Loucy (cell line): Measurements from ENCODE around the gene TTLL9.

ENCODE experiments used
- H2AFZ ChIP-seq: fragments of 200-600 bp; sonication (generic); 2 replicates; pipeline ENCODE4 v1.6.0; 2016; ENCODE audit warnings: antibody characterized with exemption, mild to moderate bottlenecking, low read length, moderate library complexity
- H3F3A ChIP-seq: fragments of 200-600 bp; 2 replicates; pipeline ENCODE4 v1.6.0; 2016; ENCODE audit warnings: antibody characterized with exemption, low read depth, mild to moderate bottlenecking
- H3K27me3 ChIP-seq: fragments of 200-600 bp; sonication (generic); 2 replicates; pipeline ENCODE4 v1.6.1; 2014; ENCODE audit warnings: low read length, mild to moderate bottlenecking; ENCODE audit not compliant: insufficient read depth, poor library complexity, severe bottlenecking
- H3K36me3 ChIP-seq: fragments of 200-600 bp; sonication (generic); 2 replicates; pipeline ENCODE4 v1.6.1; 2016; ENCODE audit warnings: low read length; ENCODE audit not compliant: insufficient read depth
- H3K4me1 ChIP-seq: fragments of 200-600 bp; sonication (generic); 2 replicates; pipeline ENCODE4 v1.5.1; 2014; ENCODE audit warnings: low read length, mild to moderate bottlenecking; ENCODE audit not compliant: insufficient read depth, poor library complexity, severe bottlenecking
- H3K4me2 ChIP-seq: fragments of 200-600 bp; sonication (generic); 2 replicates; pipeline ENCODE4 v1.6.0; 2014; ENCODE audit warnings: antibody characterized with exemption, low read length, low read depth, mild to moderate bottlenecking; ENCODE audit not compliant: poor library complexity, severe bottlenecking
- H3K4me3 ChIP-seq: fragments of 200-600 bp; sonication (generic); 2 replicates; pipeline ENCODE4 v1.5.1; 2014; ENCODE audit warnings: low read length, mild to moderate bottlenecking, mixed read lengths; ENCODE audit not compliant: poor library complexity, severe bottlenecking
- H3K79me2 ChIP-seq: fragments of 200-600 bp; sonication (generic); 2 replicates; pipeline ENCODE4 v1.6.1; 2014; ENCODE audit warnings: low read length; ENCODE audit not compliant: insufficient read depth
- H3K9ac ChIP-seq: fragments of 200-600 bp; sonication (generic); 2 replicates; pipeline ENCODE4 v1.6.0; 2014; ENCODE audit warnings: mild to moderate bottlenecking, low read depth, low read length, moderate library complexity; ENCODE audit not compliant: poor library complexity, severe bottlenecking
- H3K9me2 ChIP-seq: fragments of 200-600 bp; sonication (generic); replicated peaks from 2 replicates; pipeline ENCODE4 v1.6.1; 2016; ENCODE audit warnings: low read depth, low read length, mixed read lengths
- H3K9me3 ChIP-seq: fragments of 200-600 bp; sonication (generic); 2 replicates; pipeline ENCODE4 v1.6.1; 2014; ENCODE audit warnings: mild to moderate bottlenecking, antibody characterized with exemption, low read length, low read depth; ENCODE audit not compliant: insufficient read depth
- H4K20me1 ChIP-seq: fragments of 200-600 bp; sonication (generic); 2 replicates; pipeline ENCODE4 v1.6.0; 2014; ENCODE audit warnings: antibody characterized with exemption, low read length, mild to moderate bottlenecking; ENCODE audit not compliant: insufficient read depth, poor library complexity, severe bottlenecking
- EZH2phosphoT487 ChIP-seq: fragments of 200-600 bp; IDR thresholded peaks from 2 replicates; pipeline ENCODE4 v1.6.1; 2018; ENCODE audit warnings: antibody characterized with exemption, mild to moderate bottlenecking, moderate library complexity, borderline replicate concordance
- TF ChIP-seq, protein P1 (sequence below): fragments of 200-600 bp; sonication (generic); conservative IDR thresholded peaks from 2 replicates; pipeline ENCODE4 v1.5.1; 2014; ENCODE audit warnings: mild to moderate bottlenecking, antibody characterized with exemption, low read length

Gene TTLL9

DNA sequence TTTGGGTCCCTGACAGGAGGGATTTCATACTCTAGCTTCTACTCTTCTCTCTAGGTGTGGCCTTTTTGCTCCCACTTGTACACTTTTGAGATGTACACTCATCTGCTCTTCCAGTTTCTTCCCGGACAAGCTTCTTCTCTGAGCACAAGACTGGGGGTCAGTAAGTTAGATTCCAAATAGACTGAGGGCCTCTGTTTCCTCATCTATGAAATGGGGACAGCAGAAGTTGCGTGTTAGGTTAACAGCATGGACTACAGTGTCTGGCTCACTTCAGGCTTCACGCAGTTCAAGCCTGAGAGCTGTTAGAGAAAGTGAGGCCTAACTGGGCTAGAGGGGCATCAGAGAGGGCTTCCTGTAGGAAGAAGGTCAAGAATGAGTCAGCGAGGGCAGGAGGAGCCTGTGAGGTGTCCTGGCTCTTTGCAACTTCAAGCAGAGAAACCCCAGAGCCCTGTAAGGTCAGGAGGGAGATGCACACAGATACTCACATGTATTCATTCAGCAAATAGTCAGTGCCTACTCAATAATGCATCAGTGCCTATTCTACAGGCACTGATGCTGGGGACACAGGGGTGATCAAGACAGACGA, 118.1 kb downstream of the TTLL9 start:
- Histone ChIP-seq H3K4me1 (no peaks in the 10 kb centered on the region), H3K4me2 (no peak overlapping the region), H4K20me1 (no peaks in the 10 kb centered on the region), H3K36me3 (no peaks in the 10 kb centered on the region), H3K9me2 (no peaks in the 10 kb centered on the region), H3K9me3 (no peaks in the 10 kb centered on the region), H3K9ac (no peak overlapping the region), H3K4me3 (no peak overlapping the region), H3F3A (no peaks in the 10 kb centered on the region), H3K79me2 (no peaks in the 10 kb centered on the region), H2AFZ (no peak overlapping the region), H3K27me3 (no peaks in the 10 kb centered on the region)
- TF ChIP-seq, protein P1, sequence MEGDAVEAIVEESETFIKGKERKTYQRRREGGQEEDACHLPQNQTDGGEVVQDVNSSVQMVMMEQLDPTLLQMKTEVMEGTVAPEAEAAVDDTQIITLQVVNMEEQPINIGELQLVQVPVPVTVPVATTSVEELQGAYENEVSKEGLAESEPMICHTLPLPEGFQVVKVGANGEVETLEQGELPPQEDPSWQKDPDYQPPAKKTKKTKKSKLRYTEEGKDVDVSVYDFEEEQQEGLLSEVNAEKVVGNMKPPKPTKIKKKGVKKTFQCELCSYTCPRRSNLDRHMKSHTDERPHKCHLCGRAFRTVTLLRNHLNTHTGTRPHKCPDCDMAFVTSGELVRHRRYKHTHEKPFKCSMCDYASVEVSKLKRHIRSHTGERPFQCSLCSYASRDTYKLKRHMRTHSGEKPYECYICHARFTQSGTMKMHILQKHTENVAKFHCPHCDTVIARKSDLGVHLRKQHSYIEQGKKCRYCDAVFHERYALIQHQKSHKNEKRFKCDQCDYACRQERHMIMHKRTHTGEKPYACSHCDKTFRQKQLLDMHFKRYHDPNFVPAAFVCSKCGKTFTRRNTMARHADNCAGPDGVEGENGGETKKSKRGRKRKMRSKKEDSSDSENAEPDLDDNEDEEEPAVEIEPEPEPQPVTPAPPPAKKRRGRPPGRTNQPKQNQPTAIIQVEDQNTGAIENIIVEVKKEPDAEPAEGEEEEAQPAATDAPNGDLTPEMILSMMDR: no peak
- TF ChIP-seq EZH2phosphoT487: no peak

DNA sequence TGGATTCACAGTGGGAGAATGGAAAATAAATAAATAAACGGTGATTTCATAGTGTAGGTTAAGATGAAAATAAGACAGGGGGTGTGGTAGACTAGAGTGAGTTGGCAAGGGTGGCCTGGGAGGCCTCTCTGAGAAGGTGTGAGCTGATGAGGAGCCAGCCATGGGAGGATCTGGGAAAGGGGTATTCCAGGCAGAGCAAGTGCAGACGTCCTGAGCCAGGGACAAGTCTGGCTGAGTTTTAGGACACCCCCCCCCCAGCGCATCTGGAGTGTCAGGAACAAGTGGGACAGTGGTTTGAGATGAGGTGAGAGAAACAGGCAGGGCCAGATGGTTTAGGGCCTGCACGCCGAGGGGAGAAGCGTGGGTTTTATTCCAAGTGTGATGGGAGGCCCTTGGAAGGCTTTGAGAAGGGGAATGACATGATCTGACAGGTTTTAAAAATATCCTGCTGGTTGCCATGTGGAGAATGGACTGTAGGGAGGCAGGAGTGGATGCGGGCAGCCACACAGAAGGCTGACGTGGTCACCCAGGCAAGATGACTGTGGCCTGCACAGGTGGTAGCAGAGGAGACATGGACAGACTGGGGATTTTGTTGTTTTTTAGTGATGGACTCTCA, 118.7 kb downstream of the TTLL9 start:
- H2AFZ ChIP-seq: no peak overlapping the region
- no peaks in the 10 kb centered on the region for H3K27me3 ChIP-seq
- H3K4me3 ChIP-seq: no peak overlapping the region
- H3K36me3 ChIP-seq: no peaks in the 10 kb centered on the region
- H3K79me2 ChIP-seq: no peaks in the 10 kb centered on the region
- TF ChIP-seq, protein P1: no peak
- TF ChIP-seq EZH2phosphoT487: no peak
- H3K9me2 ChIP-seq: no peaks in the 10 kb centered on the region
- no peak overlapping the region for H3K9ac ChIP-seq
- no peaks in the 10 kb centered on the region for H3K4me1 ChIP-seq
- no peaks in the 10 kb centered on the region for H4K20me1 ChIP-seq
- no peaks in the 10 kb centered on the region for H3K9me3 ChIP-seq
- H3K4me2 ChIP-seq: no peak overlapping the region
- no peaks in the 10 kb centered on the region for H3F3A ChIP-seq

DNA sequence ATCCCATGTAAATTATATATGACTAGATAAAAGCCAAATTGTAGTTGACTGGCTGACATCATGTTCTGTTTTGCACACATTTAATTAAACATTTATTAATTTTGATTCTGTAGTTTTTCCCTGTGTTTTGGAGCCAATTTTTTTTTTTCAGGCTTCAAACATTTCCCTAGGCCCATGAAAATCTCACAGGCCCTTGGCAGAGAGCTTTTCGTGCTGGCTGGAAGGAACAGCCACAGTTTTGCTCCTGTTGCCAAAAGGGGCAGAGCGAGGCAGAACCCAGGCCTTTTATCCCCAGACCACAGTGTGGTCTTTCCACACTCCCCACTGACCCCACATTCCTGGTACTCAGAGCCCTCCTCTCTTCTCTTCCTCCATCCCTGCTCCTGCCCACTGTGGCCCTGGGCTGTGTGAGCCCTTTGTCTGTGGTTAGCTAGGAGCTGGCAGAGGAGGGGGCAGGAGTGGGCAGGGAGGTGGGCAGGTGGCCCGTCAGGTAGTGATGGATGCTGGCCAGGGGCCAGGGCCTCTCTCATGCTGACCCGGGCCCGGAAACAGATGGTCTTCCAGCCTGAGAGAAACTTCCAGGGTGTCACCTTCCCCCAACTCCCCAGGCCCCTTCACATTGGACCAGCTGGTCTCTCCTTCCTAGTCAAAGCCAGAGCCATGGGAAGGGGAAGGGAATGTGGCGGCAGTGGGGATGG, 120.4 kb downstream of the TTLL9 start:
- Histone ChIP-seq H3K4me1 (no peaks in the 10 kb centered on the region), H2AFZ (no peak overlapping the region), H3K79me2 (no peaks in the 10 kb centered on the region), H3K9me2 (no peaks in the 10 kb centered on the region), H3F3A (no peaks in the 10 kb centered on the region), H3K4me2 (no peak overlapping the region), H3K9me3 (no peaks in the 10 kb centered on the region), H4K20me1 (no peaks in the 10 kb centered on the region), H3K4me3 (no peak overlapping the region), H3K9ac (no peak overlapping the region), H3K27me3 (no peaks in the 10 kb centered on the region), H3K36me3 (no peaks in the 10 kb centered on the region)
- TF ChIP-seq, protein P1: no peak
- TF ChIP-seq EZH2phosphoT487: no peak
